NCI-H748 (cell line): ENCODE results near the gene ERCC4.
A peak's percentile ranks its signal among the peaks of the same experiment; 100 is the strongest.
"Not testable (repeated sequence)": the region's sequence is repeated elsewhere in the genome, so short reads cannot be mapped to it uniquely, and the experiment has no call there.

Source experiments
- DNase-seq: peaks from one replicate; lab custom pipeline; 2025; ENCODE audit not compliant: unreplicated experiment; lab: John Stamatoyannopoulos, UW

The ERCC4 gene

GRCh38 chr16:13919683-13920509, at the start of gene ERCC4:
TSS of gene ERCC4 (plus strand) at chr16:13920154. CDS start at chr16:13920166, 12 bp downstream.
- peak; percentile 99 for DNase-seq

- DNase-seq: peak; percentile 56
Observed at GRCh38 chr16:13873835-13874438, 46.0 kb upstream of the ERCC4 start.

- DNase-seq: no peak
Observed at GRCh38 chr16:13875614-13876284, 44.2 kb upstream of the ERCC4 start.

- no peak for DNase-seq
Observed at GRCh38 chr16:13883276-13883675, 36.7 kb upstream of the ERCC4 start.

- DNase-seq: no peak
Observed at GRCh38 chr16:13883881-13884280, 36.1 kb upstream of the ERCC4 start.

- no peak for DNase-seq
Observed at GRCh38 chr16:13885700-13886099, 34.3 kb upstream of the ERCC4 start.

GRCh38 chr16:13886608-13887007, 33.3 kb upstream of the ERCC4 start:
- DNase-seq: peak; percentile 13

GRCh38 chr16:13889323-13889722, 30.6 kb upstream of the ERCC4 start:
- DNase-seq: not testable (repeated sequence)

- no peak for DNase-seq
Observed at GRCh38 chr16:13892301-13892700, 27.7 kb upstream of the ERCC4 start.

GRCh38 chr16:13895516-13895915, 24.4 kb upstream of the ERCC4 start:
- no peak for DNase-seq

GRCh38 chr16:13896543-13897182, 23.3 kb upstream of the ERCC4 start:
- DNase-seq: peak; percentile 5

GRCh38 chr16:13897806-13898205, 22.1 kb upstream of the ERCC4 start:
- DNase-seq: no peak

GRCh38 chr16:13898233-13898632, 21.7 kb upstream of the ERCC4 start:
- no peak for DNase-seq

- no peak for DNase-seq
Observed at GRCh38 chr16:13902052-13902451, 17.9 kb upstream of the ERCC4 start.

GRCh38 chr16:13902677-13903076, 17.3 kb upstream of the ERCC4 start:
- no peak for DNase-seq

- no peak for DNase-seq
Observed at GRCh38 chr16:13904179-13904691, 15.7 kb upstream of the ERCC4 start.

GRCh38 chr16:13904822-13905221, 15.1 kb upstream of the ERCC4 start:
- peak; percentile 32 for DNase-seq

GRCh38 chr16:13906168-13907089, 13.5 kb upstream of the ERCC4 start:
- DNase-seq: no peak

- no peak for DNase-seq
Observed at GRCh38 chr16:13907431-13907830, 12.5 kb upstream of the ERCC4 start.

- no peak for DNase-seq
Observed at GRCh38 chr16:13909069-13909468, 10.9 kb upstream of the ERCC4 start.
